GM18502 (cell line): ENCODE results near the gene RANBP1.

ENCODE experiments used
- ATAC-seq: cut with Tn5 transposase; IDR thresholded peaks from one replicate; pipeline ENCODE4 v1.9.1; 2021; ENCODE audit warnings: mild to moderate bottlenecking; ENCODE audit not compliant: unreplicated experiment, poor library complexity

RANBP1 gene

DNA sequence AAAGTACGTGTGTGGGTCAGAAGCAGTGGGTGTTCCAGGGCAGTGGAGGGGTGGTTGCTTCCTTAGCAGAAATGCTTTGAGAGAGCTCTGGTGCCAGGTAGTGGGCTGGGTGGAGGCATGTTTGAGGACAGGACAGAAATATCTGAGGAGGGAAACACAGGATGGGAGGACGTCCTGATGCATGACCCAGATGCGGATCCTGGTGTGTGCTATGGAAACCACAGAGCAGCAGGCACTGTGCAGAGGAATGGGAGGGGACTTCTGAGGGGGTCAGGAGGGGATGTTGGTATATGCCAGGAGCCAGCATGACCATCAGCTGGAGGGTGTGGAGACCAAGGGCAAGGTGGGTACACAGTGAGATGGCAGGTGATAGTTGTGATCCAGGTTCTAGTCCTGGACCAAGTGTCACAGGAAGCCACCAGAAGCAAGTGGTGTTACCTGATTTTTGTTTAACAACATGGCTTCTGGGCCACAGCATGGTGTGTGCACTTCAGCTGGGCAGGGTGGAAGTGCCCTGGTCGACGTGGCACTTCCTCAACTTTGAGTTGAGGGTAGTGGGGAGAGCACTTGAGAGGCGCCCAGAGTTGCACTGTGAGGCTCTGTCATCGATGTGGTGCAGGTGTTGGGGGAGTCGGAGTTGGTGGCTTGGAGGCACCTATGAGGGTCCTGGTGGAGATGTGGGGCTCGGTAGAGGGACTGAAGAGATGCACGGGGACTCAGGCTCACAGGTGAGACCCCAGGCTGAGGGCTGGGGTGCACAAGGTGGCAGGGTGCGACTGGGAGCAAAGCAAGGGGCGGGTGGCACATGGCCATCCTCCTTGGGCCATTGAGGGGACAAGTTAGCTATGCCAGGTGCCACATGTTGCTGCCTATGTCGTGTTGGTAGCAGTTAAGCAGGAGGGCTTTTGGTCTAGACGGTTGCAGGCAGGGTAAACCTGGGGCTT lies 28.3 kb upstream of the RANBP1 start:
- no peak for ATAC-seq

DNA sequence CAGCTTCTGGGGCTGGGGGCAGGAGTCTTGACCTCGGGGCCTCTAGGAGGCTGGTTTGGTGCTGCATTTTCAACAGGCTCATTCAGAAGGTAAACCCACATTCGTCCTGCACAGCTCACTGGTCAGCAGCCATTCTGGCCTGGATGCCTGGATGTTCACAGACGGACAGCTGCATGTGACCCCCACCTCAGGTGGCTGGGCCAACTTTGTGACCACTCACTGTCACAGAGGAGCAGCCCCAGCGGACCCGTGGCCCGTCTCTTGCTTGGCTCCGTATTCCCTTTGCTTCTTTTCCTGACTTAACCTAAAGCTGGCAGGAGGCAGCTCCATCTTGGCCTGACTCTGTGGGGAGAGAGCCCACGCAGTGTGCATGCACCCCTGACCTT lies 27.6 kb upstream of the RANBP1 start:
- ATAC-seq: no peak

DNA sequence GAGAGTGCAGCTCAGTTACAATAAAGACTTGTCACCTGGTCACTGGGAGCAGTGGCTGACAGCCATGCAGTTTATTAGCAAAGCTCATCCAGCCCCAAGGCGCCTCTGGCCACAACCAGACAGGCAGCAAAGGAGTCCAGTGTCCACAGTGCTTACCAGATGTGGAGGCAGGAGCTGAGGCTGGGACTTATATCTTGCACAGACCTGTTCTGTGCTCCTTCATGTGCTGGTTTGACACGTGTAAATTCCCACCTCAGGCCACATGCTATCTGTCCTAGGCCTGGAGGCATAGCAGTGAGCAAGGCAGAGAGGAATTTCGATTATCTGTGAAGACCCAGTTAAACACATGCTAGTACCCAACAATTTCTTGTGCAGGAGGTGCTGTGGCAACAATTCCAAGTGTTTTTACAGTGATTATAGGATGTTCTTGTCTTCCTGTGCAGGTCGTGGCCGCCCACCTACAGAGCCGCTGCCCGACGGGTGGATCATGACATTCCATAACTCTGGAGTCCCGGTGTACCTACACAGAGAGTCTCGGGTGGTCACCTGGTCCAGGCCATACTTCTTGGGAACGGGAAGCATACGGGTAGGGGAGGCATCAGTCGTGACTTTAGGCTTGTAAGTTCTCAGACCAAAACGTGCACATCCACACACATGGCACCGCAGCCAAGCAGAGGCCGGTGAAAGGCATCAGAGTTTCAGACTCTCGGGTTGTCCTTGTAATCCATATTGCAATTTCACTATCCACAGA lies 26.5 kb upstream of the RANBP1 start:
- ATAC-seq: no peak

DNA sequence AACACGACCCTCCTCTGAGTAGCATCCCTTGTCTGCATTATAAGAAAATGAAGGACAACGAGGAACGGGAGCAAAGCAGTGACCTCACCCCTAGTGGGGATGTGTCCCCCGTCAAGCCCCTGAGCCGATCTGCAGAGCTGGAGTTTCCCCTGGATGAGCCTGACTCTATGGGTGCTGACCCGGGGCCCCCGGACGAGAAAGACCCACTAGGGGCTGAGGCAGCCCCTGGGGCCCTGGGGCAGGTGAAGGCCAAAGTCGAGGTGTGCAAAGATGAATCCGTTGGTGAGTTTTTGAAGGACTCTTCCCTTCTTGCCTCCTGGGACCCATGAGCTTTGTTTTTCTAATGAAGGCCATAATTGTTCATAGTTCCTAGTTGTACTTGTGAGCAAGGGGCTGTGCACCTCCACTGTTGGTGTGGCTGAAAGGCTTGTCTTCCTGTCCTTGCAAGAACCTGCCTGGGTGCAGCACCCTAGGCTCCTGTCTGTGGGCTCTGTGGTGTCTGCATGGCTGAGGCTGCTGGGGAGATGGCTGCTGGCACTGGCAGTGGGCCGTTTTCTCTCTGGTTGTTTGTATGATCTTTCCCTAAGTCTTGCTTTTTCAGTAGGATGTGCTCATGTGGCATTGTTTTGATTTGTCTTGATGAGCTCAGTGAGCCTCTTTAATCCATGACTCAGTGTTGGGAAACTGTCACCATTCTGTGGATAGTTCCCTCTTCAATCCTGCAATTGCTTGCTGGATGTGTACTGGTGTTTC lies 25.8 kb upstream of the RANBP1 start:
- no peak for ATAC-seq

DNA sequence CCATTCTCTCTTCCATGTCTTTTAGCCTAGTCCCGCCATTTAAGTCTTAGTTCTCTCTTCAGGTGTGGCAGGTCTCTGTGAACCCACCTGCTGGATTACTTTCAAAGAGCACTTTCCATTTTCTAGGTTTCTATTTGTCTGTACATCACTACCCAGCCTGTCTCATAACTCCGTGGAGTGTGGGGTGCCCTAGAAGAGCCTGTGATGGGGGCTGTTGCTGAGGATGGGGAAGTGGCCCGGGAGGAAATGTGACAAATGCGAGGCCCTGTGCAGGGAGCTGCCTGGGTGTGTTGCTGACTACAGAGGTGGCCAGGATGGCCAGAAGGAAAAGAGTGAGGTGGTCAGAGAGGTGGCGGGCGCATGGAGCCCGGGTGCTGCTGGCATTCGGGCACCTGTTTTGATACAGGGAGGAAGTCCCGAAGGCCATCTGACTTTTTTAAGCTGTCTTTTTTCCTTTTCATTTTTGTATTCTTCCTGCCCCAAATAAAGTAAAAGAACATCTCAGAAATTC lies 25.1 kb upstream of the RANBP1 start:
- ATAC-seq: no peak

DNA sequence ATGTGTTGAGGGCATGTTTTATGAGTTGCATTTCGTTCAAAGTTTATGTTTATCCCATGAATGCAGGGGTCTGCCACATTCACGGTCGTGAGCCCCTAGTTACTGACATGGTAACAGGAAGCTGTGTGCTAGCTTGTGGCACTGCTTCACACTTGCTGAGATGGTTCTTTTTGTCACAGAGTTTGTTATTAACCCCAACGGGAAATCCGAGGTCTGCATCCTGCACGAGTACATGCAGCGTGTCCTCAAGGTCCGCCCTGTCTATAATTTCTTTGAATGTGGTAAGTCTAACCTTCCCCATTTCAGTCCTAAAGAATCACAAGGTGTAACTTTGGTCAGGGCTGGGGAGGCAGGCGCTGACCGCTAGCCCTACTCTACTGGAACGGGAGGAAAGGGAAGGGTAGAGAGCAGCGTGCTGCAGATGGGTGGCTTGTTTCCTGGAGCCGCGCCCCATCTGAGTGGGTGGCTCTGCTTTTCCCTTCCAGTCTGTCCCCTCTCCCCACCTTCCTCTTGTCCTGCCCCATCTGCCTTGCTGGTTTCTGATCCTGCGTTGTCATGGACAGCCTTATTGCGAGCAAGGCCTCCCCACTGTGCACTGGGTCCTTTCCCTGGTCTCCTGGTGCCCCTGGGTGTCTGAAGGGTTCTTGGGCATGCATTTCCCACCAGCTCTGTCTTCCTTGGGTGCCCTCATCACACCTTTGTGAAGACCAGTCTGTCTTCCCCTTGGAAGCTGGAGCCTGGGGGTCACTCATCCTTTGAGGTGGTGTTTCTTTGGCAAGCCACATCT lies 24.0 kb upstream of the RANBP1 start:
- ATAC-seq: no peak

DNA sequence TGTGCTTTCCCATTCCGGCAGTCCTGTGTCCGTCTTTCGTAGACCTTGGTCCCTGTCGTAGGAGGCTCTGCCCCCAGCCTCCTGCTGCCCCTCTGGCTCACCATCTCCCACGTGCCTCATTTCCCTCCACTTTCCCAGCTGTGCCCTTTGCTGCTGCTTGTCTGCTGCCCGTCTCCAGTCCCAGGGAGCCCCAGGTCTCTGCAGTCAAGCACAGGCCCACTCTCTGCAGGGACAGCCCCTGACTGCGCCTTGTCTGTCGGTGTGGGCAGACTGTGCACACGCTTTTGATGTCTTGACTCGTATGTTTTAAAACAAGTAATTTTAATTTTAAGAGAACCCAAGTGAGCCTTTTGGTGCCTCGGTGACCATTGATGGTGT lies 23.4 kb upstream of the RANBP1 start:
- ATAC-seq: no peak

DNA sequence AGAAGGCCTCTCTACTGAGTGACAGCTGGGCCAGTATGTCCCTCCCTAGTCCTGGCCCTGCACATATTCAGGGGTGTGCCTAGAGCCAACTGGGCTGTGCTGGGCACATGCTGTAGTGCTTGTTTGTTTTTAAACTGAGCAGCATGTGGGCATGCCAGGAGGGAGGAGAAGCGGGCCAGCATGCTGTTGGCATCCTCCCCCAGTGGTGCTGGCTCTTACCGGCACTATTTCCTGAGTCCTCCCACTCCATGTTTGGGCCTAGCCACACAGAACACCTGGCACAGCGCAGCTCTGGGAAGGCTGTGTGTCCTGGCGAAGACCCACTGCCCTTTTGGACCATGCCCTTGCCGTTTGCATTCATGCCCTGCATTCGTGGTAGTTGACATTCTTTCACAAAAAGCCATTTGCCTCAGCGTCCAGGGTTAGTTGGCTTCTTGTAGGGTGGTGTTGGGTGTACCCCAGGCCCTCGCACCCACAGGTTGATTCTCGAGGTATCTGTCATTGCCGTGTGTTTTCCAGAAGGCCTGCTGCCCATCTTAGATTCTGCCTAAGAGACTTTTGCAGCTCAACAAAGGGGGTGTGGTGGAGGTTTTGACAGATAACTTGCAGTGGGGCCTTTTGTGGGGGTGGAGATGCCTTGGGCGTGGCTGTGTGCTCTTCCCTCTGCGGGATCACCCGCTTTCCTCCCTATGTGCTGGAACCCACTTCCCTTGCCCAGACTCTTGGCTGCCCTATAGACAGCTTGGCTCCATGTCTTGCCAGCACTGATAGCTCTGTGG lies 22.3 kb upstream of the RANBP1 start:
- no peak for ATAC-seq

DNA sequence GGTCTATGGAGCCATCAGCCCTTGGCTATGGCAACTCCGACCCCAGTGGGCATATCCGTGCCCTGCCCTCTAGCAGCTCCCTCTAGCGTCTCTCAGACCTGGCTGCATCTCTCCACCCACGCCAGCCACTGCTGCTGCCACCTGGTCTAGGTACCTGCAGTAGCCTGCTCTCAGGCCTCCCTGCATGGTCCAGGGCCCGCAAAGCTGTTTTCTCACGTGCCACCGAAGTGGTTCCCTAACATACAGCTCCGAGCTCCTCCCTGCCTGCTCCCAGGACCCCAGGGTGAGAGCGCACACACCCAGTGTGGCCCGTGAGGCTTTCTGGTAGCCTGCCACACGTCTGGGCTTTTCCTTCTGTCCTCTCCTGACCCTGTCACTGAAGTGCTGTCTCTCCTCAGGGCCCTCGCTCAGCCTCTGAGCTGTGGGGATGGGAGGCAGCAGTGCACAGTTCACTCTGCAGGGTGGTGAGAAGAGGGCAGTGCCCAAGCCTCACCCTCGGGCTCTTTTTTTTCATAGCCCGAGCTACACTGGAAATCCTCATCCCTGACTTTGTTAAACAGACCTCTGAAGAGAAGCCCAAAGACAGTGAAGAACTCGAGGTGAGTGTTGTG lies 21.6 kb upstream of the RANBP1 start:
- ATAC-seq: no peak

DNA sequence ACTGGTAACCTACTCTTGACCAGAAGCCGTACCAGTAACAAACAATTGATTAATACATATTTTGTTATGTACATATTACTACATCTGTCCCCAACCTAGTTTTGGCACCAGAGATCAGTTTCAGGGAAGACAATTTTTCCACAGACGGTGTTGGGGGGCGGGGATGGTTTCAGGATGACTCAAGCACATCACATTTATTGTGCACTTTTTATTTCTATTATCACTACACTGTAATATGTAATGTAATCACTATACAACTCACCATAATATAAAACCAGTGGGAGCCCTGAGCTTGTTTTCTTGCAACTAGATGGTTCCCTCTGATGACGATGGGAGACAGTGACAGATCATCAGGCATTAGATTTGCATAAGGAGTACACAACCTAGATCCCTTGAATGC lies 20.4 kb upstream of the RANBP1 start:
- no peak for ATAC-seq

DNA sequence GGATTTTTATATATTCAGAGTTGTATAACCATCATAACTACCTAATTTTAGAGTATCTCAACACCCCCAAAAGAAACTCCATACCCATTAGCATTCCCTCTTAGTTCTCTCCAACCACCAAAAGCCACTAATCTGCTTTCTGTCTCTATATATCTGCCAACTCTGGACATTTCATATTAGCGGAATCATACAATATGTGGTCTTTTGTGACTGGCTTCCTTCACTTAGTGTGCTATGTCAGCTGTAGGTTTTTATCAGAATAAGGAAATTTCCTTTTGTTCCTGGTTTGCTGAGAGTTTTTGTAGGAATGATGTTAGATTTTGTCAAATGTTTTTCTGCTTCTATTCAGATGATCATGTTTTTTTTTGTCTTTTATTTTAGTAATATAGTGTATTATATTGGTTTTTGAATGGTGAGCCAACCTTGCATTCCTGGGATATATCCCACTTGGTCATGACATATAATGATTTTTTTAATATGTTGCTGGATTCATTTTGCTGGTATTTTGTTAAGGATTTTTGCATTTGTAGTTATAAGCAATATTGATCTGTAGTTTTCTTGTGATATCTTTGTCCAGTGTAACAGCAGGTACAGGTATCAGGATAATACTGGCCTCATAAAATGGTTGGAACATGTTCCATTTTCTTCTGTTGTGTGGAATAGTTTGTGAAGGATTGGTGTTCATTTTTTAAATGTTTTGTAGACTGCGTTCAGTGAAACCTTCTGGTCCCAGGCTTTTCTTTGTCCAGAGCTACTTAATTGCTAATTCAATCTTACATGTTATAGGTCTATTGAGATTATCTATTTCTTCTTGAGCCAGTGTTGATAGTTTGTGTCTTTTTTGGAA lies 19.1 kb upstream of the RANBP1 start:
- ATAC-seq: no peak

DNA sequence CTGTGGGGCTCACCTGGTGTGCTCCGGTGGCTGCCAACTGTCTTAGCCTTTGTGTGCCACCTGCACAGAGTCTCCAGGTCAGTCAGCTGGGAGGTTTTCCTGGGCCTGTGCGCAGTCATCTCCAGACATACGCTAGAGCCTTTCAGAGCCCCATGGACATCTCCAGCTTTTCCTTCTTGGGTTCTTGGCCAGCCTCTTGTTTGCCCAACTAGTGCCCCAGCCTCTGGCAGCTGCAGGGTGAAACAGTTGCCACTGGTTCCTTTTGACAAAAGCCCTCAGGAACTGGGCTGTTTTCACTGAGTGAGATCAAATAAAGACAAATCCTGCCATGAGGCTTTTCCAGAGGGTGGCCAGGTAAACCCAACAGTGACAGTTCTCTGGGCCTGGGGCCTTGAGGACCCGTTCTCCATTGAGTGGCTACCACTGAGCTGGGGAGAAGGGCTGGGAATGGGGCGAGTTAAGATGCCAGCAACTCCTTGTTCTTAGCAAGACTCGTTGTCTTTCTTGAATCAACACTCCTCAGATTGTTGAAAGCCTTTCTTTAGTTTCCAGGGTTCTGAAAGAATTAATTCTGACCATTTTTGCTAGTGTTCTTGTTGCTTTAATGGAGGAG lies 16.7 kb upstream of the RANBP1 start:
- no peak for ATAC-seq

DNA sequence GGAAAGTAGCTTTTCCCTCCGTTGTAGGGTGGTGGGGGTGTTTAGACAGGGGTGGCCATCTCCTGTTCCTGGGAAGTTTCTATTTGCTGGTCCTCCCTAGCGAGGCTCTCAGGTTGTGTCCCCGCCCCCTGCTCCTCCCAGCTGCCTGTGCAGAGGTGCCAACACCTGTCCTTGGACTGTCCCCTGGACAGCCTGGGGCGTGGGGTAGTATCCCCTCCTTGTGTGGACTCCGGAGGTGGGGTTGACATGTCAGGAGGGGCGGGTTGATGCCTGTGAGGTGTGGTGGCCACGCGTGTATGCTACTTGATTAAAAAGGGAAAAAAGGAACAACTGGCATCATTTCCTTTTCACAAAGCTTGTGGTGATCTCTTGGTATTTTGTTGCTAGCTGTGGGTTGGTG lies 14.3 kb upstream of the RANBP1 start:
- no peak for ATAC-seq

DNA sequence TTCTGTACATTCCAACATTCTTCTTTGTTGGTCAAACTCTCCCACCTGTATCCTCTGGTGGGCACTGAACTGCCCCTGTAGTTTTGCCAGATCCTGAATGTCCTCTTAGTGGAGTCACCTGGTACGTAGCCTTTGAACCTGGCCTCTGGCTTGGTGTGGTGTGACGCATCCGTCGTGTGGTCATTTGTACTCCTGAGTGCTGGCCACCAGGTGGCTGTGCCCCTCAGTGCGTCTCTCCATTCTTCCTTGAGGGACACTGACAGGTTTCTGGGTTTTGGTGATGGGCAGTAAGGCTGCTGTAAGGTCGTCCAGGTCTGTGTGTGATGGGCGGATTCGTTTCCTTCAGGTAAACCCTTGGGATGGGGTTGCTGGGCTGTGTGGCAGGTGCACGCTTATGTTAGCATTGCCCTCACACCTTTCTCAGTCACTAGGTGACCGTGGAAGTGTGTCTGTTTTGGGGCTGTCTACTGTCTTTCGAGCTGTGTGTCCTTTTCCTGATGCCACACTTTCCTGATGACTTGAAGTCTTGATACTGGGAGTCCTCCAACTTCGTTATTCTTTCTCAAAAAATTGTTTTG lies 13.6 kb upstream of the RANBP1 start:
- ATAC-seq: no peak

DNA sequence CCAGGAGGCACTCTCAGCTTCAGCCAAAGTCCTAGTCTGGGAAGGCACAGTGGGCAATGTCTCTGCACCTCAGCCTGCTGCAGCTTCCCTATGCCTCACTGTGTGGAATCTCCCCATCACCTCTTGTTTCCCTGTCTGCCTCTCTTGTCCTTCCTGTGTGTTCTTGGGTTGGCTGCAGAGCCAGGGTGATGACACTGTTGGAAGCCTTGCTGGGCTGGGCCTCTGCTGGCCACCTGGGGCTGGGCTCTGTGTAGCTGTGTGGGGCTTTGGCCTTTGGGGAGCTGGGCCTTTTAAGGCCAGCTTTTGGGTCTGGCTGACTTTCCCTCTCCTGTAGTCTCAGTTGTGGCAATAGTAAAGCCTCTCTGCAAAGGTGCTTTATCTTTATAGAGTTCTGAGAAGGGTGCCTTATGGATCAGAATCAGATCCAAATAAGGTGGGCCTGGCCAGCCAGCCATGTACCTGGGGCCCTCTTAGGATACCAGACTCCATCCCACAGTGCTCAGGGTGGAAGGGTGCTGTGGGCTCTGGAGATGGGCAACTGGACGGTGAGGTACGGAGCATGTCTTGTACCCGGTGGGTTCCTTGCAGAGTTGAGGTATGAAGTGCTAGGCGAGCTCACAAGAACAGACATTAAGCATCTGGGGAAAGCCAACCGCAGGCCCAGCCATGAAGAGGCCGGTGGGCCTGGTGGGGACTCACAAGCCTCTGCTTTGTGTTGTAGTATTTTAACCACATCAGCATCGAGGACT lies 10.3 kb upstream of the RANBP1 start:
- ATAC-seq: no peak

DNA sequence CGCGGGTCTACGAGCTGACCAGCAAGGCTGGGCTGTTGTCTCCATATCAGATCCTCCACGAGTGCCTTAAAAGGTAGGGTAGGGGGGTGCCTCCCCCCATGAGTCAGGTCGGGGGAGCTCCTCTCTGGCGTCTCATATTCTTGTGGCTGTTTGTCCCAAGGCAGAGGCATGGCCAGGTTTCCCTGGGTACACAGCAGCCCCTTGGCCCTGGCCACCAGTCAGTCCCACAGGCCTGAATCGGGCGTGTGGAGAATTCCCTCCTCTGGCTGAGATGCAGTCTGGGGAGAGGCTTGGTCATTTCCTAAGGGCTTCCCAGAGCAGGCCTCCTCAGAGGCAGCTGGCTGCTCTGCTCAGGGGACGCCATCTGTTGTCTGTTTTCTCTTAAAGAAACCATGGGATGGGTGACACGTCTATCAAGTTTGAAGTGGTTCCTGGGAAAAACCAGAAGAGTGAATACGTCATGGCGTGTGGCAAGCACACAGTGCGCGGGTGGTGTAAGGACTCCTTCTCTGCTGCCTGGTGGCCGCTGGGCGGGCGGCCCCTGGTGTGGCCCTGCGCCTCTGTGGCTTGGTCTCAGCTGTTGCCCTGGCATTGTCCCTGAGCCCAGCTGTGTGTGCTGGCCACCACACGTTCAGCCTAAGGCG lies 9.6 kb upstream of the RANBP1 start:
- ATAC-seq: no peak
